Brain pericyte (primary cell): ENCODE data around the gene LBP.
"Not testable (repeated sequence)": the region's sequence is repeated elsewhere in the genome, so short reads cannot be mapped to it uniquely, and the experiment has no call there.

Experiments
- DNase-seq: peaks from one replicate; pipeline ENCODE4 v3.0.0-alpha.2; 2012; ENCODE audit warnings: low read depth, low spot score

The LBP gene

DNA sequence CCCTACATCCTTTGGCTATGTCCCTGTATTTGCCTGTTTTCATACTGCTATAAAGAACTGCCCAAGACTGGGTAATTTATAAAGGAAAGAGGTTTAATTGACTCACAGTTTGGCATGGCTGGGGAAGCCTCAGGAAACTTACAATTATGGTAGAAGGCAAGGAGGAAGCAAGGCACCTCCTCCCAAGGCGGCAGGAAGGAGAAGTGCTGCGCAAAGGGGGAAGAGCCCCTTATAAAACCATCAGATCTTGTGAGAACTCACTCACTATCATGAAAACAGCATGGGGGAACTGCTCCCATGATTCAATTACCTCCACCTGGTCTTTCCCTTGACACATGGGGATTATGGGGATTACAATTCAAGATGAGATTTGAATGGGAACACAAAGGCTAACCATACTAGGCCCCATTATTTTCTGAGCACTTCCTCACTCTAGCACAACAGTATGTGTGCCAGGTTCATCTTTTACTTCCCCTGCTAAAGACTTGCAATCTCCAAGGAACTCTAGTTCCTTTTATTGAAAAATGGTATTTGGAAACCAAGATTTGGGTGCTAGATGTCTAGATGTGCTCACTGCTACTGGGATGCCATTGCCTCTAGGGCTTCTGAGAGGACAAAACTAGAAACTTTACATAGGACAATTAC, 49.6 kb downstream of the LBP start:
- DNase-seq: not testable (repeated sequence)

DNA sequence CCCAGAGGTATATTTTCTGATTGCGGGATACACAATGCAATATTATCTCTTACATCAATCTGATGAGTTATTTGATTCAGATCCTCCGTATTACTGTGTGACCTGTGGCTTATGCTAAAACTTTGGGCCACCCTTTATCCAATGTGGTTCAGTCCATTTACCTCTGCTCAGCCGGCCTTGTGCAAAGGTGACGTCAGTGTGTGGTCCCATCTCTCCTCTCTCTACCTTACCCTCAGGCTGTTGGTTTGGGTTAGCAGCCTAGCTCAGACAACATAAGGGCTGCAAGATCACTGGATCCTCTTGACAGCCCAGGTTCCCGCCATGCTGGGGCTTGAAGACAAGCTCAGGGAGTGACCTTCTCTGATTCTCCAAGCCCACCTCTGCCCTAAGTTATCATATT, 55.8 kb downstream of the LBP start:
- no peak for DNase-seq

DNA sequence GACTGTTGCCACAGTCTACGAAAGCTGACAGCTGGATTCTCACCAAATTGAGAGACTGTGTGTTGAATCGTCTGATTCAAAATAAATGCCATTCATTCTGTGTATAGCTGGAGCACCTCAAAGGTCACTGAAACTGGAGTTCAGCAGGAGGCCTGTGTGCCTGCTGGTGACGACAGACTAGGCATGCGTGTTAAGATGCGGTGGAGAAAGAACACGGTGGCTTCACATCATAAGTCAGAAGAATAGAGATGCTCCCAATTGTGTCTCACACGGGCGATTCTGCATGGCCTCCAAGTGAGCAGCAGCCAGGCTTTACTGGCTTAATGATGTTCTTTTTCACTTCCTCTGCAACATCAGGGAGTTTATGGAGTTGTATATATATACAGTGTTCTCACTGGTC, 56.5 kb downstream of the LBP start:
- DNase-seq: no peak

DNA sequence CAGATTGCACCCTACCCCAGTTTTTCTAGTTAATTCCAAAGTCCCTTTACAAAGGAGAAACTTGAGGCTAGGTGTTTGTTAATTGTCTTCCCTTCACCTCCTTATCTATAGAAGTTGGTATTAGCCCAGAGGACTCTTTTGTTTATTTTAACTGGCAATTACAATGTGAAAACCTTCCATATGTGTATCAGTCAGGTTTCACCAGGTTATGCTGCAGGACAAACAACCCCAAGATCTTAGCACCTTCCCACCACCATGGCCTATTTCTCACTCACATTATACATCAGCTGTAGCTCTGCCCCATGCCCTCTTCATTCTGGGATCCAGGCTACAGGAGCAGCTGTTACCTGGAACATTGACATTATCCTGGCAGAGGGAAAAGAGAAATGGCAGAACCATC, 57.7 kb downstream of the LBP start:
- DNase-seq: no peak

DNA sequence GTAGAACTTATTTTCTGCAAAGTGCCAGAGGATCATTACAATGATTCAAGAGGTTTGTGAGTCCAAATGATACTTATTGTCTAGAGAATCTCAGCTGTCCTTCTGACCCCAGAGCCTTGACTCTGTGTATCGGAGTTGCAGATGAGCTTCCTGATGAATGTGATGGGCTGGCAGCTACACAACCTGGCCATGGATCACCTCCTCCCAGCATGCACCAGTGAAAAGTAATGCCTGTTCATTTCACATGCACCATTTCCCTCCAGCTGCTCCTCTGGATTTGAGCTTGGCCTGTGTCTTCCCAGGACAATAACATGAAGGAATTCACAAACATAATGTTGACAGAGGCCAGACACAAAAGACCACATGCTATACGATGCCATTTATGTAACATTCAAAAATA, 58.9 kb downstream of the LBP start:
- DNase-seq: no peak

DNA sequence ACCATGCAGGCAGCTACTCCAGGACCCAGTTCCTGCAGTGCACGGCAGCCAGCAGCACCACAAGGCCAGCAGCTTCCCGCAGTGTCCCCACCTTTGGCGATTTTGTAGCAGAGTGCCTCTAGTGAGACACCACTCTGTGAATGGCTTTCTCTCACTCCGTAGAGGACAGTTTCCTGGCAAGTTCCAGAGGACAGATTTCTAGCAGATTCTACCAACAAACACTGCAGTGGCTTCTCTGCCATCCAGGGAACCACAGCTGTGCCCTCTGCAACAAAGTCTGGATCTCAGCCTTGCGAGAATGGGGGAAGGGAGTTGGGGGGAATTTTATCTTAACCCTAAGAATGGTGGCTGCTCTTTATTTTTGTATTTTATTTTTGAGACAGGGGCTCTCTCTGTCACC, 60.2 kb downstream of the LBP start:
- DNase-seq: no peak

DNA sequence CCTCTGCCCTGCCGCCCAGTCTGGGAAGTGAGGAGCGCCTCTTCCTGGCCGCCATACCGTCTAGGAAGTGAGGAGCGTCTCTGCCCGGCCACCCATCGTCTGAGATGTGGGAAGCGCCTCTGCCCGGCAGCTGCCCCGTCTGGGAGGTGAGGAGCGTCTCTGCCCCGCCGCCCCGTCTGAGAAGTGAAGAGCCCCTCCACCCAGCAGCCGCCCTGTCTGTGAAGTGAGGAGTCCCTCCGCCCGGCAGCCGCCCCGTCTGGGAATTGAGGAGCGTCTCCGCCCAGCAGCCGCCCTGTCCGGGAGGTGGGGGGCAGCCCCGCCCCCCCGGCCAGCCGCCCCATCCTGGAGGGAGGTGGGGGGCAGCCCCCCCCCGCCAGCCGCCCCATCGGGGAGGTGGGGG, 61.0 kb downstream of the LBP start:
- no peak for DNase-seq

DNA sequence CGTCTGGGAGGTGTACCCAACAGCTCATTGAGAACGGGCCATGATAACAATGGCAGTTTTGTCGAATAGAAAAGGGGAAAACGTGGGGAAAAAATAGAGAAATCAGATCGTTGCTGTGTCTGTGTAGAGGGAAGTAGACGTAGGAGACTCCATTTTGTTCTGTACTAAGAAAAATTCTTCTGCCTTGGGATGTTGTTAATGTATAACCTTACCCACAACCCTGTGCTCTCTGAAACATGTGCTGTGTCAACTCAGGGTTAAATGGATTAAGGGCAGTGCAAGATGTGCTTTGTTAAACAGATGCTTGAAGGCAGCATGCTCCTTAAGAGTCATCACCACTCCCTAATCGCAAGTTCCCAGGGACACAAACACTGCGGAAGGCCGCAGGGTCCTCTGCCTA, 61.5 kb downstream of the LBP start:
- not testable (repeated sequence) for DNase-seq

- DNase-seq: no peak
These were observed 66.7 kb downstream of the LBP start for GRCh38 chr20:38412877-38413577.

GRCh38 chr20:38414769-38415450, 68.6 kb downstream of the LBP start:
- no peak for DNase-seq

DNA sequence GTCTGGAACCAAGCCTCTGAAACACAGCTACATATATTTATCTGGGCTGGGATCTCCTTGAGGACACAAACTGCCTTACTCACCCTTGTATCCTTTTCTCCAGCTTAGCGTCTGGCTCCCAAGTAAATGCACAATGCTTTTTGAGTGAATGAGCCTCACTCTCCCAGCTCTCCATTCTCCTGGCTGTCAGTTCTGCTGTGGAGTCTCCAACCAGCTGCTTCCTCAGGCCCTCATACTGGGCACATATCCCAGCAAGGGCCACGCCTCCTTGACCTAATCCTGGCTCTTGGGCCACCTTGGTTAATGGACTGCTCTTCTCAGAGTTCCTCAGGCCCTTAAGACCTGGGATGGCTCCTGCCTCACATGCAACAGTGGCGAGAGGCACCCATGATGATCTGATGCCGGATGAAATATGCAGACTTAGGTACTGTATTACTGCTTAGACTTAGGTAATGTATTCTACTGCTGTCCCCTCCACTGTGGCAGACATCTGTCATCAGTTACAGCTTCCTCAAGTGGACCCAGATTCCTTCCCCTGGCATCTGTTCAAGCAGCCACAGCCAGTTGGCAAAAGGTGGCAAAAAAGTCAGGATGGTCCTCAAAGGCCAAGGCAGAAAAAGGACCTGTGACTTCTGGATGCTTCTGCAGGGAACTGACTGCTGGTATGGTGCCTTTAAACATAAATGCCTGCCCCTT, 72.4 kb downstream of the LBP start:
- DNase-seq: no peak

- no peak for DNase-seq
These were observed 74.3 kb downstream of the LBP start for GRCh38 chr20:38420388-38421085.

DNA sequence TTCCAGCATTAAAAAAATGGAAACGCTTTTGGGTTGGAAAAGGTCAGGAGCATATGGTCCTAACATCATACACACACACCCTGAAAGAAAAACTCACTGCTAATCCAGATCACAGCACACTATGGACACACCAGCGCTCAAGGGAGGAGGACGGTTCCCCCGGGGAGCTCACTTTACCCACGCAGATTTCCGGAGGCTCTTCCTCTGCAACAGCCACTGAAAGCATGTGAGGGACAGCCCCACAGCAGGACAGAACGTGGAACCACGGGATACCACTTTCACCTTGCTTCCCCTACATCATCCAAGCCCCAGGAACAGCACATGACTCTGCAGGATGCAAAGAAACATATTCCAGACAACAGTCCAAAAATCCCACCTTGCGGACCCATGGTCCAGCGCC, 75.6 kb downstream of the LBP start:
- DNase-seq: no peak

DNA sequence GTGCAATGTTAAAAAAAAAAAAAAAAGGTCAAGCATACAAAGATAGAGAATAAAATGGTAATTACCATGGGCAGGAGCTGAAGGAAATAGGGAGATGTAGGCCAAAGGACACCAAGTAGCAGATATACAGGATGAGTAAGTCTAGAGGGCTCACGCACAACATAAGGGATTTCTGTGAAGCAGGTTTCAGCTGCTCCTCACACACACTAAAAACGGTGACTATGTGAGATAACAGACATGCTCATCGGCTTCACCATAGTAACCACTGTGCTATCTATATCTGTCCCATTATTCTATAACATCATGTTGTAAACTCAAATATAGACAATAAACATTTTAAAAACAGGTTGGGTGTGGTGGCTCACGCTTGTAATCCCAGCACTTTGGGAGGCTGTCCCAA, 77.3 kb downstream of the LBP start:
- DNase-seq: no peak

- no peak for DNase-seq
These were observed 78.1 kb downstream of the LBP start for GRCh38 chr20:38424401-38424800.

- DNase-seq: no peak
These were observed 80.0 kb downstream of the LBP start for GRCh38 chr20:38426006-38426897.
